A673 (cell line): Measurements from ENCODE around the gene PRKCSH.

Experiments used
- EZH2 ChIP-seq: fragments of 200-600 bp; sonication (generic); IDR thresholded peaks from 2 replicates; pipeline ENCODE4 v1.6.1; 2017; ENCODE audit warnings: borderline replicate concordance, low read depth, mild to moderate bottlenecking, mixed read lengths, antibody characterized with exemption, low read length; ENCODE audit not compliant: poor library complexity, severe bottlenecking
- TF ChIP-seq, protein P1 (sequence below): fragments of 300-800, 200-600 bp; sonication (generic); conservative IDR thresholded peaks from 2 replicates; pipeline ENCODE4 v1.5.1; 2017; ENCODE audit warnings: low read depth, mild to moderate bottlenecking, antibody characterized with exemption, low read length, moderate library complexity, mixed read lengths

DNA sequence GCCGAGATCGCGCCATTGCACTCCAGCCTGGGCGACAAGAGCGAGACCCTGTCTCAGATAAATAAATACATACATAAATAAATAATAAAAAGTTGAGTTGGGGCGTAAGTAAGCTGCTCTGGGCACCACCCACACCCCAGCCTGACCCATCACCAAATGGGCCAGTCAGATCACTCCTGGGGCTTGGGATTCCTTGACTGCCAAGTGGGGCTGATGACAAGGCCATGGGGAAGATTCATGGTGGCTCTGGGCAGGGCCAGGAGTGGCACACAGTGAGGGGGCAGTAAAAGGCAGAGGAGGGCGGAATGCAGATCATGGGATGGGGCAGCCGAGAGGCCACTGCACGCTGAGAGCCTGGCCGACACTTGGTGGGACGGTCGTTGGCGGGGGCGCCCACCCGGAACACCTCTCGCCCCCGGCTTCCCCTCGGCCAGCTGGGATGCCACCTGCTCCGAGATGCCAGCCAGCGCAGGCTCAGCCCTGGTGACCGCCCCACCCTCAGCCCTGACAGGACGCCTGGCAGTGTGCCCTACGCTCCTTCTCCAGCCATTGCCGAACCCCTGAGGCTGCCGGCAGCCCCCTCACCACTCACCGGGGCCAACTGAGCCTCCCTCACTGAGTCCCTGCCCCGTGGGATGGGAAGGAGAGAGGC is 59.3 kb downstream of the PRKCSH start:
- TF ChIP-seq, protein P1, sequence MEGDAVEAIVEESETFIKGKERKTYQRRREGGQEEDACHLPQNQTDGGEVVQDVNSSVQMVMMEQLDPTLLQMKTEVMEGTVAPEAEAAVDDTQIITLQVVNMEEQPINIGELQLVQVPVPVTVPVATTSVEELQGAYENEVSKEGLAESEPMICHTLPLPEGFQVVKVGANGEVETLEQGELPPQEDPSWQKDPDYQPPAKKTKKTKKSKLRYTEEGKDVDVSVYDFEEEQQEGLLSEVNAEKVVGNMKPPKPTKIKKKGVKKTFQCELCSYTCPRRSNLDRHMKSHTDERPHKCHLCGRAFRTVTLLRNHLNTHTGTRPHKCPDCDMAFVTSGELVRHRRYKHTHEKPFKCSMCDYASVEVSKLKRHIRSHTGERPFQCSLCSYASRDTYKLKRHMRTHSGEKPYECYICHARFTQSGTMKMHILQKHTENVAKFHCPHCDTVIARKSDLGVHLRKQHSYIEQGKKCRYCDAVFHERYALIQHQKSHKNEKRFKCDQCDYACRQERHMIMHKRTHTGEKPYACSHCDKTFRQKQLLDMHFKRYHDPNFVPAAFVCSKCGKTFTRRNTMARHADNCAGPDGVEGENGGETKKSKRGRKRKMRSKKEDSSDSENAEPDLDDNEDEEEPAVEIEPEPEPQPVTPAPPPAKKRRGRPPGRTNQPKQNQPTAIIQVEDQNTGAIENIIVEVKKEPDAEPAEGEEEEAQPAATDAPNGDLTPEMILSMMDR, result no peak
- TF ChIP-seq EZH2, result no peak
